OCI-LY3 (cell line): ENCODE measurements around the gene DUS2.
A peak's percentile ranks its signal among the peaks of the same experiment; 100 is the strongest.

ENCODE experiments used
- H2AFZ ChIP-seq: fragments of 200-600, 300-600 bp; shearing (Covaris generic); 2 replicates; pipeline ENCODE4 v1.6.0; 2014; ENCODE audit warnings: antibody characterized with exemption, low read depth, low read length
- H3K27ac ChIP-seq: fragments of 200-600, 300-600 bp; sonication (generic); 2 replicates; pipeline ENCODE4 v1.5.1; 2014; ENCODE audit warnings: mild to moderate bottlenecking, low read length, moderate library complexity, mixed read lengths
- H3K27me3 ChIP-seq: fragments of 200-600, 300-600 bp; sonication (generic); 2 replicates; pipeline ENCODE4 v1.6.1; 2014; ENCODE audit warnings: low read depth, low read length, mixed read lengths
- H3K36me3 ChIP-seq: fragments of 200-600, 300-600 bp; sonication (generic); replicated peaks from 2 replicates; pipeline ENCODE3; 2014; ENCODE audit warnings: low read depth, low read length, mixed read lengths
- H3K4me1 ChIP-seq: fragments of 300-600, 200-600 bp; sonication (generic); 2 replicates; pipeline ENCODE4 v1.6.1; 2014; ENCODE audit warnings: low read length, mixed read lengths
- H3K4me2 ChIP-seq: fragments of 200-600, 300-600 bp; sonication (generic); 2 replicates; pipeline ENCODE4 v1.6.1; 2014; ENCODE audit warnings: low read length, mixed read lengths
- H3K4me3 ChIP-seq: fragments of 300-600, 200-600 bp; sonication (generic); 2 replicates; pipeline ENCODE4 v1.5.1; 2014; ENCODE audit warnings: antibody characterized with exemption, mild to moderate bottlenecking, low read length, moderate library complexity
- H3K79me2 ChIP-seq: fragments of 300-600, 200-600 bp; shearing (Covaris generic); 2 replicates; pipeline ENCODE4 v1.6.1; 2014; ENCODE audit warnings: mild to moderate bottlenecking, low read length, mixed read lengths
- H3K9ac ChIP-seq: fragments of 300-600, 200-600 bp; shearing (Covaris generic); 2 replicates; pipeline ENCODE4 v1.6.0; 2014; ENCODE audit warnings: mild to moderate bottlenecking, low read length, moderate library complexity
- H3K9me3 ChIP-seq: fragments of 200-600, 300-600 bp; shearing (Covaris generic); 2 replicates; pipeline ENCODE4 v1.6.1; 2014; ENCODE audit warnings: low read length, mixed read lengths; ENCODE audit not compliant: insufficient read depth
- H4K20me1 ChIP-seq: fragments of 200-600, 300-600 bp; sonication (generic); 2 replicates; pipeline ENCODE4 v1.6.1; 2016; ENCODE audit warnings: low read length, mixed read lengths; ENCODE audit not compliant: insufficient read depth
- CTCF ChIP-seq: fragments of 200-600, 300-600 bp; sonication (generic); IDR thresholded peaks from 2 replicates; pipeline ENCODE4 v1.5.1; 2014; ENCODE audit warnings: antibody characterized with exemption, low read length, low read depth
- EZH2phosphoT487 ChIP-seq: fragments of 200-600 bp; shearing (Covaris generic); IDR thresholded peaks from 2 replicates; pipeline ENCODE4 v1.6.1; 2018; ENCODE audit warnings: antibody characterized with exemption, mixed run types, low read depth

The DUS2 gene

GRCh38 chr16:68083239-68083781 is 60.2 kb downstream of the DUS2 start:
- TF ChIP-seq EZH2phosphoT487 (no peak), CTCF (no peak)
- H3K36me3 ChIP-seq: peaks cover 11% of the 10 kb centered on the region
- H3K9me3 ChIP-seq: no peaks in the 10 kb centered on the region
- no peak overlapping the region for H3K4me3 ChIP-seq
- no peak overlapping the region for H3K27ac ChIP-seq
- no peak overlapping the region for H3K9ac ChIP-seq
- H3K27me3 ChIP-seq: no peaks in the 10 kb centered on the region
- H3K79me2 ChIP-seq: peaks cover 29% of the 10 kb centered on the region
- H4K20me1 ChIP-seq: peaks cover 16% of the 10 kb centered on the region; the same call in 1 of the 2 replicates
- no peak overlapping the region for H3K4me2 ChIP-seq
- no peak overlapping the region for H2AFZ ChIP-seq
- peaks cover 21% of the 10 kb centered on the region for H3K4me1 ChIP-seq

GRCh38 chr16:68083861-68084503 is 60.9 kb downstream of the DUS2 start:
- Histone ChIP-seq H3K36me3 (peaks cover 5% of the 10 kb centered on the region), H2AFZ (no peak overlapping the region), H3K9me3 (no peaks in the 10 kb centered on the region), H3K27me3 (no peaks in the 10 kb centered on the region), H4K20me1 (peaks cover 16% of the 10 kb centered on the region), H3K4me3 (peak overlapping the region; percentile 92), H3K4me1 (peaks cover 27% of the 10 kb centered on the region), H3K27ac (peak overlapping the region; percentile 89), H3K9ac (peak overlapping the region; percentile 96), H3K4me2 (peak overlapping the region; percentile 88), H3K79me2 (peaks cover 35% of the 10 kb centered on the region)
- no peak for TF ChIP-seq CTCF
- TF ChIP-seq EZH2phosphoT487: no peak

GRCh38 chr16:68084504-68085258 is 61.6 kb downstream of the DUS2 start:
- TF ChIP-seq EZH2phosphoT487: no peak
- TF ChIP-seq CTCF: 0 out of 2 replicates have a peak, but pooled peaks have one; percentile 23
- Histone ChIP-seq H4K20me1 (peaks cover 16% of the 10 kb centered on the region), H3K4me2 (peak overlapping the region; percentile 88), H3K4me3 (peak overlapping the region; percentile 92), H2AFZ (peak overlapping the region; percentile 71; the same call in 1 of the 2 replicates), H3K79me2 (peaks cover 42% of the 10 kb centered on the region), H3K27ac (peak overlapping the region; percentile 89), H3K36me3 (peaks cover 3% of the 10 kb centered on the region), H3K4me1 (peaks cover 34% of the 10 kb centered on the region), H3K9me3 (no peaks in the 10 kb centered on the region), H3K27me3 (no peaks in the 10 kb centered on the region), H3K9ac (peak overlapping the region; percentile 96)
